Psoas muscle (tissue), 8 donors: ENCODE results near the gene TMEM51. TPM values are rescaled to one million over a fixed set of nuclear protein-coding genes. Genes with fewer than 3 reads are reported as not detected.

Source experiments
- ATAC-seq, 4 donors: fragments of 200-7000 bp; cut with Tn5 transposase; one replicate each; pipeline ENCODE4 v1.9.1; 2020; ENCODE audit warnings: moderate library complexity in 3 of 4, mild to moderate bottlenecking in 2 of 4
- DNase-seq, 2 donors: peaks; one replicate each; pipeline ENCODE4 v3.0.0-alpha.2; 2020
- H3K27ac ChIP-seq: fragments of 200-600 bp; one replicate; pipeline ENCODE4 v1.8.0; 2022
- H3K27me3 ChIP-seq, 3 donors: fragments of 200-600 bp in 1 of 3; one replicate each; pipeline versions ENCODE4 v1.6.1 to v1.8.0; 2013 to 2022; ENCODE audit warnings: low read length in 2 of 3, mild to moderate bottlenecking in 2 of 3, moderate library complexity in 1 of 3; ENCODE audit not compliant: insufficient read depth in 3 of 3
- H3K36me3 ChIP-seq, 2 donors: fragments of 200-600 bp in 1 of 2; one replicate each; pipeline versions ENCODE4 v1.6.1 to v1.8.0; 2013 to 2022; ENCODE audit warnings: low read depth in 1 of 2, mild to moderate bottlenecking in 1 of 2, moderate library complexity in 1 of 2; ENCODE audit not compliant: insufficient read depth in 1 of 2
- H3K4me1 ChIP-seq: fragments of 200-600 bp; one replicate; pipeline ENCODE4 v1.8.0; 2022
- H3K4me3 ChIP-seq: fragments of 200-600 bp; one replicate; pipeline ENCODE4 v1.8.0; 2022; ENCODE audit warnings: mild to moderate bottlenecking
- H3K9me3 ChIP-seq: fragments of 200-600 bp; one replicate; pipeline ENCODE4 v1.8.0; 2022
- WGBS, 3 donors: extraction: QIAGEN DNeasy Blood & Tissue Kit; methylation state at CpG; one replicate each; pipeline versions ENCODE4 v1.1.6 to v1.1.7; 2013; 5-methylcytosine and 5-hydroxymethylcytosine counted together
- intact Hi-C, 2 donors: fragments of 100-400 bp; cut with DNase I; formaldehyde crosslinking; loops; one replicate each; pipeline versions ENCODE4 v1.11.0 to v1.14.2; 2022
- long read RNA-seq, 2 donors: library from polyadenylated mRNA; unstranded; transcript quantifications; one replicate each; pipeline ENCODE4 v2.0.0, GENCODE V29; 2021
- polyA plus RNA-seq, 3 donors: library from polyadenylated mRNA; stranded (reverse); fragments of 200-250 nt; gene quantifications; one replicate each; pipeline ENCODE4 v1.2.3, GENCODE V29; 2013
- total RNA-seq, 4 donors: library from RNA; stranded (reverse); fragmentation: NEBNext Ultra II Directional in 2 of 4; extraction: Animal tissue kit (Norgen Biotek cat#: 25700) in 2 of 4; gene quantifications; one replicate each; pipeline versions ENCODE4 v1.2.1 to v1.2.4, GENCODE V29; 2021 to 2023
- TF ChIP-seq, protein P1 (sequence below): fragments of 200-600 bp; IDR thresholded peaks from one replicate; pipeline ENCODE4 v1.8.0; 2022; ENCODE audit warnings: antibody characterized with exemption
- donor health status: healthy with polysubstance abuse.
- donor health status: DM: no; HTN: no; CAD: no; lungs with moderate emphysema.
- donor health status: Bipolar disorder and iron deficiency.
- donor health status: healthy.
- donor health status: DM: yes; HTN: yes; CAD: no.
- donor health status: DM: no; HTN: no; CAD: no.
- donor health status: DM: no; HTN: no; CAD: no.
- donor health status: DM: yes; HTN: yes; CAD: no.

TMEM51 gene, protein sequence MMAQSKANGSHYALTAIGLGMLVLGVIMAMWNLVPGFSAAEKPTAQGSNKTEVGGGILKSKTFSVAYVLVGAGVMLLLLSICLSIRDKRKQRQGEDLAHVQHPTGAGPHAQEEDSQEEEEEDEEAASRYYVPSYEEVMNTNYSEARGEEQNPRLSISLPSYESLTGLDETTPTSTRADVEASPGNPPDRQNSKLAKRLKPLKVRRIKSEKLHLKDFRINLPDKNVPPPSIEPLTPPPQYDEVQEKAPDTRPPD
- total RNA-seq (1 to 10 TPM in 2 of 4 donors, under 1 TPM in 2; 0.67 to 1.7 (median 1.1) TPM), polyA plus RNA-seq (under 1 TPM; 0.70 to 0.99 (median 0.97) TPM)
- long read RNA-seq, donor 1, partial matches to known transcripts, result 0 of 2 reads
- long read RNA-seq, donor 1, other reads (novel, unspliced or antisense), result 2 of 2 reads
- long read RNA-seq, donor 2, partial matches to known transcripts, result 0 of 1 reads
- long read RNA-seq, donor 2, other reads (novel, unspliced or antisense), result 0 of 1 reads

DNA sequence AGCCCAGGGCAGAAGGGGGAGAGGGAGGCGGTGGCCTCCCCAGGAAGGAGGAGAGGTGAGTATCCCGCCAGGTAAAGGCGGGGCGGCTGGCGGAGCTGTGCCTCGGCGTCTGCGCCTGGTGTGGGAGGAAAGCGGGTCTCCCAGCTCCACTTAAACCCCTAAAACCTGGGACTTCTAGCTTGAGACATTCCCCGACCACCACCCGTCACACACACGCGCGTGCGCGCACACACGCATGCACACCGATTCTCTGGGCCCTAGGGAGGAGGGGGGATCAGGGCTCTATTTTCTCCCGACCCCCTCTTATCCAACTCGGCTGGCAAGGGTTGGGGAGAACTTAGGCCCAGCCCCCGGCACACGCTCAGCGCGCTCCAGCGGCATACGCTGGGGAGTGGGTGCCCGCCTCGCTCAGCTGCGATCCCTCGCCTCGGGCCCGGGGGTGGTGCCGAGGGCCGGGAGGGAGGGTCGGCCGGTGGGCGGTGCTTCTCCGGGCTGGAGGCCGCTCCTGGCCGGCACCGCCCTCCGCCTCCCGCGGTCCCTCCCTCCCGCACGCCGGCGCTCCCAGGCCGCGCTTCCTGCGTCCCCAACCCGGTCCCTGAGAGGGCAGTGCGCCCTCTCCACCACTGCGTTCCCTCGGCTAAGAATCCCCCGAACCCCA lies at the start of gene TMEM51:
Gene TMEM51, plus strand, starts transcription at position 564 of the 658 bp plus-strand sequence. CDS start 61,341 bp downstream, outside the sequence.
- Histone ChIP-seq H3K4me1 (no peaks in the 10 kb centered on the region), H3K27ac (peak within 1 kb of the TSS; percentile 63), H3K36me3 (no peaks in the 10 kb centered on the region), H3K9me3 (no peaks in the 10 kb centered on the region), H3K27me3 (peaks cover 0 to 52% (median 7%) of the 10 kb centered on the region in 3 donors), H3K4me3 (peak within 1 kb of the TSS; percentile 61)
- ATAC-seq, result peak; percentile 28 to 46 (median 36)
- TF ChIP-seq, protein P1, sequence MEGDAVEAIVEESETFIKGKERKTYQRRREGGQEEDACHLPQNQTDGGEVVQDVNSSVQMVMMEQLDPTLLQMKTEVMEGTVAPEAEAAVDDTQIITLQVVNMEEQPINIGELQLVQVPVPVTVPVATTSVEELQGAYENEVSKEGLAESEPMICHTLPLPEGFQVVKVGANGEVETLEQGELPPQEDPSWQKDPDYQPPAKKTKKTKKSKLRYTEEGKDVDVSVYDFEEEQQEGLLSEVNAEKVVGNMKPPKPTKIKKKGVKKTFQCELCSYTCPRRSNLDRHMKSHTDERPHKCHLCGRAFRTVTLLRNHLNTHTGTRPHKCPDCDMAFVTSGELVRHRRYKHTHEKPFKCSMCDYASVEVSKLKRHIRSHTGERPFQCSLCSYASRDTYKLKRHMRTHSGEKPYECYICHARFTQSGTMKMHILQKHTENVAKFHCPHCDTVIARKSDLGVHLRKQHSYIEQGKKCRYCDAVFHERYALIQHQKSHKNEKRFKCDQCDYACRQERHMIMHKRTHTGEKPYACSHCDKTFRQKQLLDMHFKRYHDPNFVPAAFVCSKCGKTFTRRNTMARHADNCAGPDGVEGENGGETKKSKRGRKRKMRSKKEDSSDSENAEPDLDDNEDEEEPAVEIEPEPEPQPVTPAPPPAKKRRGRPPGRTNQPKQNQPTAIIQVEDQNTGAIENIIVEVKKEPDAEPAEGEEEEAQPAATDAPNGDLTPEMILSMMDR, result no peak
- peak; percentile 60 to 64 for DNase-seq
- 0 to 2% (median 1%) methylated on average over 19 to 56 of the region's 56 CpGs for WGBS, 3 donors
- intact Hi-C loops, result no loop called here

DNA sequence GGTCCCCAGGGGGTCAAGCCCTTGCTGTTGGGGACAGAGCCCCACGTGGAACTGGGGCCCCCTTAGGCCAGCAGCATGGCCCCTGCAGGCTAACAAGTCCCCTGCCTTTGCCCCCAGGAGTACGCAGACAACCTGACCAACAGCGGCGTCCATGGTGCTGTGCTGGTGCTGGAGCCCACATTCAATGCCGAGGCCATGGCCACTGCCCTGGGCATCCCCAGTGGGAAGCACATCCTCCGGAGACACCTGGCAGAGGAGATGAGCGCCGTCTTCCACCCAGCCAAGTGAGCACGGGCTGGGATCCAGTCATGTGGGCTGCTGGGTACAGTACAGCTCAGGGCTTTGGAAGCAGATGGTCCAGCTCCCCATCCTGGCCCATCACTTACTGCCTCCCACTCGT lies 49.6 kb upstream of the TMEM51 start:
- Histone ChIP-seq H3K4me1 (no peaks in the 10 kb centered on the region), H3K36me3 (no peaks in the 10 kb centered on the region), H3K27ac (no peak overlapping the region), H3K27me3 (peaks cover 0 to 11% (median 0%) of the 10 kb centered on the region in 3 donors), H3K9me3 (no peaks in the 10 kb centered on the region), H3K4me3 (no peak overlapping the region)
- 85 to 87% (median 85%) methylated on average over 10 of the region's 10 CpGs for WGBS, 3 donors
- TF ChIP-seq, protein P1, result no peak
- ATAC-seq, result no peak
- no peak for DNase-seq
- intact Hi-C loops, result no loop called here

DNA sequence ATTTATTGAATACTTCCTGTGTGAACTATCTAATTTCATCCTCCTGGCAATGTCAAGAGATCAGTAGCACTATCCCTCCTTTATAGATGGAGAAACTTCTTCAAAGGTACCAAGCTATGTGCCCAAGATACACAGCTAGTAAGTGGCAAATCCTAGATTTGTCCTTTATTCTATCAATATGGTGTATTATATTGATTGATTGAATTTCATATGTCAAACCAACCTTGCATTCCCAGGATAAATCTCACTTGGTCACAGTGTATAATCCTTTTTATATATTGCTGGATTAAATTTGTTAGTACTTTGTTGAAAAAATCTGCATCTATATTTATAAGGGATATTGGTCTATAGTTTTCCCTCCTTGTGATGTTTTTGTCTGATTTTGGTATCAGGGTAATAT lies 48.8 kb upstream of the TMEM51 start:
- no peak for DNase-seq
- TF ChIP-seq, protein P1, result no peak
- intact Hi-C loops, result no loop called here
- Histone ChIP-seq H3K27me3 (peaks cover 0 to 7% (median 0%) of the 10 kb centered on the region in 3 donors), H3K36me3 (no peaks in the 10 kb centered on the region), H3K27ac (no peak overlapping the region), H3K4me3 (no peak overlapping the region), H3K9me3 (no peaks in the 10 kb centered on the region), H3K4me1 (no peaks in the 10 kb centered on the region)
- no peak for ATAC-seq

DNA sequence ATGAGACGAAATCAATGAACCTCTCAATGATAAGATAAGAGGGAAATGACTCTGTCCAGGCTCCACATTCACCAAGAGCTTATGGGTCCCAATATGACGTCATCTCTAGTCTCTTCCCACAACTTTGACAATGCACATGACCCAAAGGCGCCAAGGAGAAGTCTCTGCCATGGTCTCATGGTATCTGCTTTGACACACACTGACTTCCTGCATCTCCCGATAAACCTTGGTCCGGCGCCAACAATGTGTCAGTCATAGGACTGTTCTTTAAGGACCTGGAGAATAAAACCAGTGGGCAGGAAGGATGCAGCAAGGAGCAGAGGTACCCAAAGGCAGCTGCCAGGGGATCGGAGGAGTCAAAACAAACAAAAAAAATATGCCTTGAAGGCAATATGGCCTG lies 46.9 kb upstream of the TMEM51 start:
- Histone ChIP-seq H3K4me1 (no peaks in the 10 kb centered on the region), H3K27me3 (no peaks in the 10 kb centered on the region), H3K27ac (no peak overlapping the region), H3K4me3 (no peak overlapping the region), H3K9me3 (no peaks in the 10 kb centered on the region), H3K36me3 (no peaks in the 10 kb centered on the region)
- 71 to 74% (median 71%) methylated on average over 7 of the region's 7 CpGs for WGBS, 3 donors
- intact Hi-C loops, result no loop called here
- TF ChIP-seq, protein P1, result no peak
- ATAC-seq, result no peak
- DNase-seq, result no peak
